ENCODE results near the gene FTO.

DNA sequence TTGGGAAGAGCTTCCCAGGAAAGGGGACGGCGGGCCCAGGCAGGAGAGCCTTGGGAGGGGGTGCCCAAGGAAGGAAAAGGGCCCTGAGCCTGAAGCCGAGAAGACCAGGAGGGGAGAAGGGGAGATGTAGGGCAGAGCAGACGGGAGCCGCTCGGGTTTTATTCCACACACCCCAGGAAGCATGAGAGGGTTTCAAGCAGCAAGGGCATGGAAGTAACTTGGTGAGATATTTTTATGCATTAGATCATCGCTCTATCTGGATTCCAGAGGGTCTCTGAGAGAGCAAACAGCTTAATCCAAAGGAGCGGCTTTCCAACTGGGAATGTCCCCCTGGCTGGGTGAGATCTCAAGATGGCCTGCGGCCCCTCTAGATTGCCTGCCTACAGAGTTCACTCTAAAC, 411.6 kb downstream of the FTO start:
- TF ChIP-seq POLR2AphosphoS5 (IDR thresholded peaks at IDR 0.05) (no peak), POLR2A (IDR thresholded peaks at IDR 0.05) (no peak)
- TF ChIP-seq, protein P1, sequence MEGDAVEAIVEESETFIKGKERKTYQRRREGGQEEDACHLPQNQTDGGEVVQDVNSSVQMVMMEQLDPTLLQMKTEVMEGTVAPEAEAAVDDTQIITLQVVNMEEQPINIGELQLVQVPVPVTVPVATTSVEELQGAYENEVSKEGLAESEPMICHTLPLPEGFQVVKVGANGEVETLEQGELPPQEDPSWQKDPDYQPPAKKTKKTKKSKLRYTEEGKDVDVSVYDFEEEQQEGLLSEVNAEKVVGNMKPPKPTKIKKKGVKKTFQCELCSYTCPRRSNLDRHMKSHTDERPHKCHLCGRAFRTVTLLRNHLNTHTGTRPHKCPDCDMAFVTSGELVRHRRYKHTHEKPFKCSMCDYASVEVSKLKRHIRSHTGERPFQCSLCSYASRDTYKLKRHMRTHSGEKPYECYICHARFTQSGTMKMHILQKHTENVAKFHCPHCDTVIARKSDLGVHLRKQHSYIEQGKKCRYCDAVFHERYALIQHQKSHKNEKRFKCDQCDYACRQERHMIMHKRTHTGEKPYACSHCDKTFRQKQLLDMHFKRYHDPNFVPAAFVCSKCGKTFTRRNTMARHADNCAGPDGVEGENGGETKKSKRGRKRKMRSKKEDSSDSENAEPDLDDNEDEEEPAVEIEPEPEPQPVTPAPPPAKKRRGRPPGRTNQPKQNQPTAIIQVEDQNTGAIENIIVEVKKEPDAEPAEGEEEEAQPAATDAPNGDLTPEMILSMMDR (IDR thresholded peaks at IDR 0.05), result no peak
